Right cardiac atrium (tissue), 5 donors: ENCODE measurements around the gene GOLGA2. TPM values are rescaled to one million over a fixed set of nuclear protein-coding genes. Genes with fewer than 3 reads are reported as not detected.

Experiments used
- ATAC-seq, 2 donors: fragments of 200-7000 bp; cut with Tn5 transposase; one replicate each; pipeline versions ENCODE4 v1.8.0 to v1.9.1; 2020; ENCODE audit warnings: moderate library complexity in 2 of 2, mild to moderate bottlenecking in 1 of 2
- DNase-seq, 3 donors: peaks; one replicate each; pipeline ENCODE4 v3.0.0-alpha.2; 2020
- H3K27ac ChIP-seq: one replicate; pipeline ENCODE4 v1.5.1; 2013; ENCODE audit warnings: mild to moderate bottlenecking, low read length, control low read depth, moderate library complexity
- H3K27me3 ChIP-seq: one replicate; pipeline ENCODE4 v1.6.1; 2013; ENCODE audit not compliant: control insufficient read depth, insufficient read depth
- H3K4me1 ChIP-seq: one replicate; pipeline ENCODE4 v1.6.1; 2013; ENCODE audit warnings: low read length; ENCODE audit not compliant: control insufficient read depth, insufficient read depth
- H3K4me3 ChIP-seq: one replicate; pipeline ENCODE4 v1.5.1; 2013; ENCODE audit warnings: low read length, control low read depth
- H3K9me3 ChIP-seq: one replicate; pipeline ENCODE4 v1.6.1; 2013; ENCODE audit warnings: low read length; ENCODE audit not compliant: control insufficient read depth
- WGBS: extraction: QIAGEN DNeasy Blood & Tissue Kit; methylation state at CpG from one replicate; pipeline ENCODE4 v1.1.7; 2013; 5-methylcytosine and 5-hydroxymethylcytosine counted together
- intact Hi-C, 4 donors: fragments of 100-400 bp; cut with DNase I; formaldehyde crosslinking; loops; one replicate each; pipeline versions ENCODE4 v1.11.0 to v1.14.0; 2022 to 2023
- polyA plus RNA-seq: library from polyadenylated mRNA; stranded (reverse); fragments of 200-250 nt; gene quantifications from one replicate; pipeline ENCODE4 v1.2.3, GENCODE V29; 2013
- total RNA-seq, 4 donors: library from RNA; stranded (reverse); fragmentation: NEBNext Ultra II Directional; extraction: Animal tissue kit (Norgen Biotek cat#: 25700); gene quantifications; one replicate each; pipeline ENCODE4 v1.2.1, GENCODE V29; 2021
- donor health status: healthy with polysubstance abuse.
- donor health status: DM: no; HTN: yes; CAD: no.
- donor health status: DM: no; HTN: no; CAD: no.
- donor health status: DM: no; HTN: yes; CAD: no; lungs with severe emphysema.
- donor health status: DM: yes; HTN: yes; CAD: no.

The GOLGA2 gene
- total and polyA plus RNA-seq, 5 donors, result 84.2 to 124 (median 96.9) TPM

DNA sequence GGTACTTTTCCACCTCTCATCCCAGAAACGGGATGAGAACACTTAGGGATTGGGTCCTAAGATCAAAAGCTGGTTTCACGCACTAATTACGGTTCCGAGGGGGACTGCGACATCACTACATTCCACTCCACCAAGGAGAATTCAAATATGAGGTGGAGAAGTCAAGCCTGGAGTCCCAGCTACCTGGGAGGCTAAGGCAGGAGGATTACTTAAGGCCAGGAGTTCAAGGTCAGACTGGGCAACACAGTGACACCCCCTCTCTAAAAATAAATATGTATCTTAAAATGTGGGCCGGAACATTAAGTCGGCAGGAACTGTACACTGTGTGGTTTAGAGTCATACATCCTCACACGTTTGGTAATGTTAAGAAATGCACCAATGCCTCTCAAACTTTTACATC, 1.6 kb downstream of the GOLGA2 start:
- no peak for DNase-seq
- peaks cover 5% of the 10 kb centered on the region for H3K4me1 ChIP-seq
- no peaks in the 10 kb centered on the region for H3K27me3 ChIP-seq
- WGBS, result 65% methylated on average over 8 of the region's 8 CpGs
- no peak for ATAC-seq
- no peak overlapping the region for H3K4me3 ChIP-seq
- no peaks in the 10 kb centered on the region for H3K9me3 ChIP-seq
- H3K27ac ChIP-seq, result peak overlapping the region; percentile 3
- intact Hi-C loops, result no loop called here

- 70% methylated on average over 5 of the region's 5 CpGs for WGBS
- intact Hi-C loops, result no loop called here
Measured at GRCh38 chr9:128271512-128271911, 4.3 kb downstream of the GOLGA2 start.

DNA sequence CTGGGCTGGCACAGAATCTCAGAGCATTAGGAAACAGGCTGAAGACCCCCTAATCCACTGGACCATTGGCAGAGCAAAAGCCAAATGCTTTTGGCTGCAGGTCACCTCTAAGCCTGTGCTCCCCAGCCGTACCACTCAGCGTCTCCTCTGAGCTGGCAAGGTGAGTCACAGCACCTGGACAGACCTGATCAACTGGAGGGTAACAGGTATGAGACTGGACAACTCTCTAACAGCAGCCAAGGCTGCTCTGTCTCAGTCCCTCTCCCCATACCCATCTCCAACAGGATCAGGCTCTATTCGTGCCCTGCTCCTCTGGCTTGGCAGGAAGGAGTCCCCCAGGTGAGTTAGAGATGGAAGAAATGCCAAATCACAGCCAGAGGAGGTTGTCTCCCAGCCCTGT, 4.7 kb downstream of the GOLGA2 start:
- no peak overlapping the region for H3K4me3 ChIP-seq
- H3K27me3 ChIP-seq, result no peaks in the 10 kb centered on the region
- H3K4me1 ChIP-seq, result no peaks in the 10 kb centered on the region
- intact Hi-C loops, result no loop called here
- no peaks in the 10 kb centered on the region for H3K9me3 ChIP-seq
- no peak for ATAC-seq
- DNase-seq, result no peak
- 85% methylated on average over 3 of the region's 3 CpGs for WGBS
- no peak overlapping the region for H3K27ac ChIP-seq

More at GRCh38 chr9:128271512-128271911, 4.3 kb downstream of the GOLGA2 start:
- ATAC-seq (no peak), DNase-seq (no peak)
- no peaks in the 10 kb centered on the region for H3K27me3 ChIP-seq
- H3K27ac ChIP-seq, result no peak overlapping the region
- no peak overlapping the region for H3K4me3 ChIP-seq
- no peaks in the 10 kb centered on the region for H3K4me1 ChIP-seq
- no peaks in the 10 kb centered on the region for H3K9me3 ChIP-seq

GRCh38 chr9:128266868-128267590, 8.8 kb downstream of the GOLGA2 start:
- Histone ChIP-seq H3K27me3 (no peaks in the 10 kb centered on the region), H3K27ac (no peak overlapping the region), H3K9me3 (no peaks in the 10 kb centered on the region), H3K4me1 (no peaks in the 10 kb centered on the region), H3K4me3 (no peak overlapping the region)
- ATAC-seq, result no peak
- no peak for DNase-seq
- 90% methylated on average over 15 of the region's 15 CpGs for WGBS
- intact Hi-C loops, result no loop called here

- Histone ChIP-seq H3K27ac (no peak overlapping the region), H3K4me3 (no peak overlapping the region), H3K27me3 (no peaks in the 10 kb centered on the region), H3K9me3 (no peaks in the 10 kb centered on the region), H3K4me1 (no peaks in the 10 kb centered on the region)
- DNase-seq (no peak), ATAC-seq (no peak)
- intact Hi-C loops, result no loop called here
- 90% methylated on average over 10 of the region's 10 CpGs for WGBS
Measured at GRCh38 chr9:128265348-128265847, 10.4 kb downstream of the GOLGA2 start.

- ATAC-seq, result no peak
- no peak overlapping the region for H3K27ac ChIP-seq
Measured at GRCh38 chr9:128262687-128263086, 13.1 kb downstream of the GOLGA2 start.

GRCh38 chr9:128260340-128260739, 15.5 kb downstream of the GOLGA2 start:
- H3K4me1 ChIP-seq, result no peaks in the 10 kb centered on the region
- no peaks in the 10 kb centered on the region for H3K27me3 ChIP-seq
- no peak for ATAC-seq
- no peak overlapping the region for H3K27ac ChIP-seq
- H3K4me3 ChIP-seq, result no peak overlapping the region
- no peak for DNase-seq
- 93% methylated on average over 17 of the region's 17 CpGs for WGBS
- intact Hi-C loops, result no loop called here
- H3K9me3 ChIP-seq, result no peaks in the 10 kb centered on the region

More at GRCh38 chr9:128262687-128263086, 13.1 kb downstream of the GOLGA2 start:
- Histone ChIP-seq H3K4me1 (no peaks in the 10 kb centered on the region), H3K4me3 (no peak overlapping the region), H3K27me3 (no peaks in the 10 kb centered on the region), H3K9me3 (no peaks in the 10 kb centered on the region)
- no peak for DNase-seq
- intact Hi-C loops, result no loop called here
- 77% methylated on average over 4 of the region's 4 CpGs for WGBS

- H3K9me3 ChIP-seq, result no peaks in the 10 kb centered on the region
- H3K4me3 ChIP-seq, result no peak overlapping the region
- DNase-seq (no peak), ATAC-seq (no peak)
- no peak overlapping the region for H3K27ac ChIP-seq
- 87% methylated on average over 9 of the region's 9 CpGs for WGBS
- intact Hi-C loops, result no loop called here
- no peaks in the 10 kb centered on the region for H3K27me3 ChIP-seq
- no peaks in the 10 kb centered on the region for H3K4me1 ChIP-seq
Measured at GRCh38 chr9:128259156-128259555, 16.7 kb downstream of the GOLGA2 start.

GRCh38 chr9:128258326-128258725, 17.5 kb downstream of the GOLGA2 start:
- Histone ChIP-seq H3K4me3 (no peak overlapping the region), H3K27me3 (no peaks in the 10 kb centered on the region), H3K9me3 (no peaks in the 10 kb centered on the region), H3K4me1 (no peaks in the 10 kb centered on the region), H3K27ac (no peak overlapping the region)
- DNase-seq (no peak), ATAC-seq (peak in 1 of 2 donors; percentile 19)
- WGBS, result 87% methylated on average over 6 of the region's 6 CpGs
- intact Hi-C loops, result no loop called here

- intact Hi-C loops, result no loop called here
- Histone ChIP-seq H3K4me1 (no peaks in the 10 kb centered on the region), H3K27me3 (no peaks in the 10 kb centered on the region), H3K9me3 (no peaks in the 10 kb centered on the region), H3K4me3 (no peak overlapping the region), H3K27ac (no peak overlapping the region)
- WGBS, result 87% methylated on average over 11 of the region's 11 CpGs
- DNase-seq (no peak), ATAC-seq (no peak)
Measured at GRCh38 chr9:128257907-128258306, 17.9 kb downstream of the GOLGA2 start.

GRCh38 chr9:128257086-128257825, 18.6 kb downstream of the GOLGA2 start:
- intact Hi-C loops, result no loop called here
- no peak overlapping the region for H3K27ac ChIP-seq
- no peak for DNase-seq
- no peak for ATAC-seq
- WGBS, result 77% methylated on average over 23 of the region's 23 CpGs
- no peaks in the 10 kb centered on the region for H3K9me3 ChIP-seq
- H3K4me1 ChIP-seq, result no peaks in the 10 kb centered on the region
- H3K27me3 ChIP-seq, result no peaks in the 10 kb centered on the region
- no peak overlapping the region for H3K4me3 ChIP-seq
